Ovary (tissue), 3 donors: ENCODE results near the gene BHLHA15.

ENCODE experiments used
- POLR2A ChIP-seq: fragments of 450-650 bp; IDR thresholded peaks from one replicate; pipeline ENCODE4 v1.6.1; 2017; ENCODE audit warnings: antibody characterized with exemption, mild to moderate bottlenecking, moderate library complexity
- TF ChIP-seq, protein P1 (sequence below), 3 donors: fragments of 450-650 bp in 2 of 3; fragments of 200-600 bp in 1 of 3; IDR thresholded peaks; one replicate each; pipeline versions ENCODE4 v1.5.1 to v1.8.0; 2016 to 2022; ENCODE audit warnings: antibody characterized with exemption in 3 of 3, mild to moderate bottlenecking in 1 of 3
- donor health status: DM: no; HTN: no; CAD: no.

DNA sequence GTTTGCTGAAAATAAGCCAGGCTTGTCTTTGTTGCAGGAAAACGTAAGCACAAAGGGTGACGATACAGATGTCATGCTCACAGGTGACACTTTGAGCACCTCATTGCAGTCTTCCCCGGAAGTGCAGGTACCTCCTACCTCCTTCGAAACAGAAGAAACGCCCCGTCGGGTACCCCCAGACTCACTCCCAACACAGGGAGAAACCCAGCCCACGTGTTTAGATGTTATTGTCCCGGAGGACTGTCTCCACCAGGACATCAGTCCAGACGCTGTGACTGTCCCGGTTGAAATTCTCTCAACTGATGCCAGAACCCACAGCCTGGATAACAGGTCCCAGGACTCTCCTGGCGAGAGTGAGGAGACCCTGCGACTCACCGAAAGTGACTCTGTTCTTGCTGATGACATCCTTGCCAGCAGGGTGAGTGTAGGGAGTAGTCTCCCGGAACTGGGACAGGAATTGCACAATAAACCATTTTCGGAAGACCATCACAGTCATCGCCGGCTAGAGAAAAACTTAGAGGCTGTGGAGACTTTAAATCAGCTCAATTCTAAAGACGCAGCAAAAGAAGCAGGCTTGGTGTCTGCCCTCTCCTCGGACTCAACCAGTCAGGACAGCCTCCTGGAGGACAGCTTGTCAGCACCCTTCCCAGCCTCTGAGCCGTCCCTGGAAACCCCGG is 18.3 kb upstream of the BHLHA15 start:
- TF ChIP-seq, protein P1, sequence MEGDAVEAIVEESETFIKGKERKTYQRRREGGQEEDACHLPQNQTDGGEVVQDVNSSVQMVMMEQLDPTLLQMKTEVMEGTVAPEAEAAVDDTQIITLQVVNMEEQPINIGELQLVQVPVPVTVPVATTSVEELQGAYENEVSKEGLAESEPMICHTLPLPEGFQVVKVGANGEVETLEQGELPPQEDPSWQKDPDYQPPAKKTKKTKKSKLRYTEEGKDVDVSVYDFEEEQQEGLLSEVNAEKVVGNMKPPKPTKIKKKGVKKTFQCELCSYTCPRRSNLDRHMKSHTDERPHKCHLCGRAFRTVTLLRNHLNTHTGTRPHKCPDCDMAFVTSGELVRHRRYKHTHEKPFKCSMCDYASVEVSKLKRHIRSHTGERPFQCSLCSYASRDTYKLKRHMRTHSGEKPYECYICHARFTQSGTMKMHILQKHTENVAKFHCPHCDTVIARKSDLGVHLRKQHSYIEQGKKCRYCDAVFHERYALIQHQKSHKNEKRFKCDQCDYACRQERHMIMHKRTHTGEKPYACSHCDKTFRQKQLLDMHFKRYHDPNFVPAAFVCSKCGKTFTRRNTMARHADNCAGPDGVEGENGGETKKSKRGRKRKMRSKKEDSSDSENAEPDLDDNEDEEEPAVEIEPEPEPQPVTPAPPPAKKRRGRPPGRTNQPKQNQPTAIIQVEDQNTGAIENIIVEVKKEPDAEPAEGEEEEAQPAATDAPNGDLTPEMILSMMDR (IDR thresholded peaks at IDR 0.05), result no peak
- TF ChIP-seq POLR2A, result no peak
